ENCODE results near the gene SRL. TPM values are rescaled to one million over a fixed set of nuclear protein-coding genes. Genes with fewer than 3 reads are reported as not detected.

Gene SRL
- total and polyA plus RNA-seq, 2 of the 8 experiments (the other 6 are each of a cell fraction or from before 2014, with no cell fraction given): 0.05 TPM; not detected in 1

- Histone ChIP-seq H3K14ac (ENCODE audit: insufficient read length) (no peak overlapping the region), H3K9me3 (ENCODE audit: insufficient read depth in 2 of 2, low read depth in 1 of 2, low read length in 1 of 2) (peaks cover 0 to 7% of the 10 kb centered on the region in 2 experiments; a peak in 2 of 4 replicates), H3K56ac (replicated peaks; ENCODE audit: insufficient read length, low read depth, low read length) (no peak overlapping the region), H2BK15ac (ENCODE audit: low read length) (no peak overlapping the region), H2AK5ac (ENCODE audit: low read depth, low read length) (peak overlapping the region; percentile 43; the same call in 1 of the 2 replicates), H2AFZ (ENCODE audit: low read length) (no peak overlapping the region), H4K91ac (replicated peaks; ENCODE audit: insufficient read length, low read length) (peak overlapping the region; percentile 65), H3K23me2 (ENCODE audit: low read depth, low read length) (no peaks in the 10 kb centered on the region), H3K4me3 (ENCODE audit: extremely low read depth in 1 of 4, insufficient read depth in 2 of 4, low read depth in 3 of 4, low read length in 4 of 4) (no peak overlapping the region), H3K18ac (ENCODE audit: extremely low read depth, low read length) (no peak overlapping the region), H2BK20ac (ENCODE audit: low read length) (no peak overlapping the region), H3K23ac (ENCODE audit: insufficient read length) (no peak overlapping the region), H3K79me2 (ENCODE audit: control insufficient read depth in 1 of 2, insufficient read depth in 2 of 2, low read length in 2 of 2) (no peaks in the 10 kb centered on the region), H3K4me2 (ENCODE audit: insufficient read depth in 1 of 2, low read depth in 2 of 2, low read length in 2 of 2) (no peak overlapping the region), H3K27ac (ENCODE audit: low read depth, low read length) (no peak overlapping the region), H3K27me3 (replicated peaks in 1 of 4; ENCODE audit: control insufficient read depth in 3 of 4, extremely low read depth in 1 of 4, insufficient read depth in 3 of 4, low read length in 3 of 4) (no peaks in the 10 kb centered on the region; a peak in 1 of 7 replicates), H2BK5ac (ENCODE audit: low read depth, low read length) (no peak overlapping the region), H3K4ac (replicated peaks; ENCODE audit: insufficient read length, low read depth, low read length) (no peak overlapping the region), H4K20me1 (replicated peaks in 1 of 2; ENCODE audit: control insufficient read depth in 1 of 2, insufficient read depth in 2 of 2, low read length in 2 of 2) (no peaks in the 10 kb centered on the region), H2BK120ac (replicated peaks; ENCODE audit: low read depth, low read length) (no peak overlapping the region), H2BK12ac (ENCODE audit: low read depth, low read length) (no peak overlapping the region), H3K36me3 (ENCODE audit: control insufficient read depth in 2 of 4, insufficient read depth in 4 of 4, low read length in 3 of 4) (no peaks in the 10 kb centered on the region), H3K4me1 (replicated peaks in 1 of 4; ENCODE audit: control insufficient read depth in 3 of 4, insufficient read depth in 4 of 4, low read length in 3 of 4) (peaks cover 0 to 9% (median 3%) of the 10 kb centered on the region in 4 experiments; a peak in 4 of 7 replicates), H3K79me1 (ENCODE audit: low read depth, low read length) (no peaks in the 10 kb centered on the region), H3K9ac (replicated peaks in 1 of 4; ENCODE audit: extremely low read depth in 1 of 4, low read depth in 3 of 4, low read length in 3 of 4) (no peak overlapping the region), H4K5ac (ENCODE audit: insufficient read length, low read depth, low read length) (no peak overlapping the region), H4K8ac (ENCODE audit: extremely low read depth, insufficient read depth, low read length) (peak overlapping the region; percentile 11; the same call in 1 of the 2 replicates)
- no peak for DNase-seq (ENCODE audit: low read depth in 1 of 2, low spot score in 2 of 2)
- 85% methylated on average over 10 of the region's 10 CpGs; no CpG with 5 or more reads in 1 of the 2 experiments for WGBS, 2 experiments (ENCODE audit: extremely low coverage in 1 of 2, insufficient coverage in 1 of 2, insufficient read length in 1 of 2, insufficient replicate concordance in 2 of 2, low coverage in 1 of 2, low lambda C conversion rate in 2 of 2, missing lambda C conversion rate in 1 of 2)
- TF ChIP-seq RXRA (IDR thresholded peaks at IDR 0.05; ENCODE audit: insufficient read depth, low read depth, low read length) (no peak), CBX5 (IDR thresholded peaks at IDR 0.05; ENCODE audit: low read depth, low read length) (no peak)
- POLR2A ChIA-PET (ENCODE audit: partially characterized antibody): interaction anchor here (0.6 to 6.0 kb wide), 7 partner anchors 9 to 118 kb away, joined by 3 to 50 read pairs (median 7); partner anchors contain the start of gene TFAP4
- CTCF ChIA-PET (ENCODE audit: partially characterized antibody): interaction anchor here (0.6 to 5.0 kb wide), 7 partner anchors 13 to 105 kb away, joined by 3 to 29 read pairs (median 8); no protein-coding TSS in a partner anchor
- FAIRE-seq: no peak
Observed at GRCh38 chr16:4285167-4285566, 43.3 kb upstream of the SRL start.

Data from H1 (cell line).